Stomach (tissue), 9 donors: ENCODE results near the gene PPP5C. TPM values are rescaled to one million over a fixed set of nuclear protein-coding genes. Genes with fewer than 3 reads are reported as not detected.

Experiments
- DNase-seq, 2 donors: peaks; one replicate each; pipeline versions ENCODE4 v3.0.0 to v3.0.0-alpha.2; 2013 to 2019
- H3K27ac ChIP-seq, 5 donors: fragments of 200-600 bp in 4 of 5; sonication (generic) in 4 of 5; one replicate each; pipeline ENCODE4 v1.5.1; 2013 to 2019; ENCODE audit warnings: mild to moderate bottlenecking in 1 of 5, moderate library complexity in 1 of 5
- H3K27me3 ChIP-seq, 3 donors: fragments of 200-600 bp; sonication (generic); one replicate each; pipeline ENCODE4 v1.5.1; 2017 to 2019; ENCODE audit warnings: mixed run types in 1 of 3
- H3K36me3 ChIP-seq, 4 donors: fragments of 200-600 bp; sonication (generic); 1 replicate in 3 of 4; 2 replicates in 1 of 4; pipeline ENCODE4 v1.5.1; 2016 to 2019
- H3K4me1 ChIP-seq, 4 donors: fragments of 200-600 bp; sonication (generic); one replicate each; pipeline ENCODE4 v1.5.1; 2016 to 2019
- H3K4me3 ChIP-seq, 4 donors: fragments of 200-600 bp; sonication (generic) in 3 of 4; one replicate each; pipeline ENCODE4 v1.5.1; 2016 to 2019; ENCODE audit warnings: mild to moderate bottlenecking in 1 of 4
- H3K9me3 ChIP-seq, 4 donors: fragments of 200-600 bp; sonication (generic); one replicate each; pipeline ENCODE4 v1.5.1; 2016 to 2019
- EP300 ChIP-seq: sonication (generic); formaldehyde crosslinking; IDR thresholded peaks from one replicate; pipeline ENCODE4 v1.6.1; 2017; ENCODE audit warnings: antibody characterized with exemption
- POLR2A ChIP-seq, 4 donors: fragments of 450-650 bp; IDR thresholded peaks; one replicate each; pipeline ENCODE4 v1.6.1; 2016; ENCODE audit warnings: antibody characterized with exemption in 4 of 4, control low read depth in 2 of 4, mild to moderate bottlenecking in 1 of 4, moderate library complexity in 1 of 4
- POLR2AphosphoS5 ChIP-seq, 3 donors: sonication (generic); formaldehyde crosslinking; IDR thresholded peaks; one replicate each; pipeline ENCODE4 v1.6.1; 2016; ENCODE audit warnings: antibody characterized with exemption in 3 of 3
- WGBS, 5 donors: extraction: QIAGEN DNeasy Blood & Tissue Kit in 3 of 5; methylation state at CpG; one replicate each; pipeline versions ENCODE4 v1.1.5 to v1.1.7; 2013 to 2018; 5-methylcytosine and 5-hydroxymethylcytosine counted together
- intact Hi-C: fragments of 100-400 bp; cut with DNase I; formaldehyde crosslinking; loops from one replicate; pipeline ENCODE4 v1.15.1; 2023; ENCODE audit warnings: low total_unique reads
- polyA plus RNA-seq, 3 donors: library from polyadenylated mRNA; stranded (reverse); fragments of 200-250 nt; gene quantifications; one replicate each; pipeline ENCODE4 v1.2.3, GENCODE V29; 2013
- total RNA-seq, 5 donors: library from RNA; depleted of rRNA; stranded (reverse); fragments of >200 nt; gene quantifications; one replicate each; pipeline versions ENCODE4 v1.1.0 to v1.2.3, GENCODE V29; 2014 to 2016
- TF ChIP-seq, protein P1 (sequence below), 7 experiments: fragments of 450-650 bp in 4 of 7; fragments of 200-600 bp in 3 of 7; sonication (generic) in 3 of 7; IDR thresholded peaks; one replicate each; pipeline ENCODE4 v1.5.1; 2016 to 2019; ENCODE audit warnings: antibody characterized with exemption in 7 of 7, control low read depth in 2 of 7, mild to moderate bottlenecking in 1 of 7
- donor health status: healthy with polysubstance abuse.
- donor health status: Bipolar disorder and iron deficiency.
- donor health status: healthy.

Gene PPP5C
- total and polyA plus RNA-seq, 8 donors = 29.6 to 124 (median 63.4) TPM

DNA sequence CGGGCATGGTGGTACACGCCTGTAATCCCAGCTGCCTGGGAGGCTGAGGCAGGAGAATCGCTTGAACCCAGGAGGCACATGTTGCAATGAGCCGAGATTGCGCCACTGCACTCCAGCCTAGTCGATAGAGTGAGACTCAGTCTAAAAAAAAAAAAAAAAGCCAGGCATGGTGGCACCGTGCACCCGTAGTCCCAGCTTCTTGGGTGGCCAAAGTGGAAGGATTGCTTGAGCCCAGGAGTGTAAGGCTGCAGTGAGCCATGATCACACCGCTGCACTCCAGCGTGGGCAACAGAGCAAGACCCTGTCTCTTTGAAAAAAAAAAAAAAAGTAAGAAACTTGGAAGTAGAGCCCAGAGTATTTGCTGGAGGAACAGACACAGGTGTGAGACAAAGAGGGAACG lies 38.7 kb downstream of the PPP5C start:
- WGBS, 5 donors = 83 to 94% (median 88%) methylated on average over 11 of the region's 11 CpGs
- intact Hi-C loops = no loop called here
- no peak for DNase-seq
- TF ChIP-seq, protein P1, sequence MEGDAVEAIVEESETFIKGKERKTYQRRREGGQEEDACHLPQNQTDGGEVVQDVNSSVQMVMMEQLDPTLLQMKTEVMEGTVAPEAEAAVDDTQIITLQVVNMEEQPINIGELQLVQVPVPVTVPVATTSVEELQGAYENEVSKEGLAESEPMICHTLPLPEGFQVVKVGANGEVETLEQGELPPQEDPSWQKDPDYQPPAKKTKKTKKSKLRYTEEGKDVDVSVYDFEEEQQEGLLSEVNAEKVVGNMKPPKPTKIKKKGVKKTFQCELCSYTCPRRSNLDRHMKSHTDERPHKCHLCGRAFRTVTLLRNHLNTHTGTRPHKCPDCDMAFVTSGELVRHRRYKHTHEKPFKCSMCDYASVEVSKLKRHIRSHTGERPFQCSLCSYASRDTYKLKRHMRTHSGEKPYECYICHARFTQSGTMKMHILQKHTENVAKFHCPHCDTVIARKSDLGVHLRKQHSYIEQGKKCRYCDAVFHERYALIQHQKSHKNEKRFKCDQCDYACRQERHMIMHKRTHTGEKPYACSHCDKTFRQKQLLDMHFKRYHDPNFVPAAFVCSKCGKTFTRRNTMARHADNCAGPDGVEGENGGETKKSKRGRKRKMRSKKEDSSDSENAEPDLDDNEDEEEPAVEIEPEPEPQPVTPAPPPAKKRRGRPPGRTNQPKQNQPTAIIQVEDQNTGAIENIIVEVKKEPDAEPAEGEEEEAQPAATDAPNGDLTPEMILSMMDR (IDR thresholded peaks at IDR 0.05) = no peak
- no peak for TF ChIP-seq POLR2A (IDR thresholded peaks at IDR 0.05)
- no peak for TF ChIP-seq POLR2AphosphoS5 (IDR thresholded peaks at IDR 0.05)
- TF ChIP-seq EP300 = no peak
- H3K27ac ChIP-seq = no peak overlapping the region
- H3K4me1 ChIP-seq = no peaks in the 10 kb centered on the region
- H3K9me3 ChIP-seq = no peaks in the 10 kb centered on the region
- H3K4me3 ChIP-seq = no peak overlapping the region
- peaks cover 71 to 100% (median 98%) of the 10 kb centered on the region in 4 donors for H3K36me3 ChIP-seq
- no peaks in the 10 kb centered on the region for H3K27me3 ChIP-seq

GRCh38 chr19:46386151-46386550 lies 39.3 kb downstream of the PPP5C start:
- TF ChIP-seq POLR2A (IDR thresholded peaks at IDR 0.05) (no peak), POLR2AphosphoS5 (IDR thresholded peaks at IDR 0.05) (no peak), EP300 (no peak)
- TF ChIP-seq, protein P1 (IDR thresholded peaks at IDR 0.05) = no peak
- H3K9me3 ChIP-seq = no peaks in the 10 kb centered on the region
- DNase-seq = no peak
- intact Hi-C loops = no loop called here
- H3K27me3 ChIP-seq = no peaks in the 10 kb centered on the region
- H3K4me3 ChIP-seq = no peak overlapping the region
- H3K4me1 ChIP-seq = no peaks in the 10 kb centered on the region
- 90 to 96% (median 93%) methylated on average over 10 of the region's 10 CpGs for WGBS, 5 donors
- H3K27ac ChIP-seq = no peak overlapping the region
- peaks cover 75 to 100% (median 99%) of the 10 kb centered on the region in 4 donors for H3K36me3 ChIP-seq

DNA sequence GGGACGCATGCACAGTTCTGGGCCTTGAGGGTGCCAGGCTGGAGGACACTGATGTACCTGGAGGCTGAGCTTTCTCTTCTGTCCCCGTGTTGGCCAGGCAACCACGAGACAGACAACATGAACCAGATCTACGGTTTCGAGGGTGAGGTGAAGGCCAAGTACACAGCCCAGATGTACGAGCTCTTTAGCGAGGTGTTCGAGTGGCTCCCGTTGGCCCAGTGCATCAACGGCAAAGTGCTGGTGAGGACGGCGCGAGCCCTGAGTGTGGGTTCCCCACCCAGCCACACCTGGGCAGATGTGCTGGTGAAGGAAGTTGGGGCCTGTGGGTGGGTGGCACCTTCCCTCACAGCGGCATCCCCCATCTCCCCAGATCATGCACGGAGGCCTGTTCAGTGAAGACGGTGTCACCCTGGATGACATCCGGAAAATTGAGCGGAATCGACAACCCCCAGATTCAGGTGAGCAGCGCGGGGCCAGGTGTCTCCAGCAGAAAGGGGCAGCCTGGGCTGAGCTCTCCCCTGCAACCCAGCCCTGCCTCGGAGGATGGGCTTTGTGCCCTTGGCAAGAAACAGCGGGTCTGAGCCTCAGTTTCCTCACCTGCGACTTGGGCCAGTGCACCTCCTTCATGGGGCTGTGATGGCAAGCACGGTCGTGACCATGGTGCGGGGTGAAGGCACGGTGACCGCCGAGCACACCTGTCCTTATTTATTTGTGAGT lies 40.3 kb downstream of the PPP5C start:
- no peak overlapping the region for H3K27ac ChIP-seq
- WGBS, 5 donors = 91 to 97% (median 96%) methylated on average over 27 to 30 of the region's 30 CpGs
- TF ChIP-seq POLR2AphosphoS5 (IDR thresholded peaks at IDR 0.05) = no peak
- TF ChIP-seq, protein P1 (IDR thresholded peaks at IDR 0.05) = no peak
- no peak for TF ChIP-seq EP300
- TF ChIP-seq POLR2A (IDR thresholded peaks at IDR 0.05) = no peak
- H3K9me3 ChIP-seq = no peaks in the 10 kb centered on the region
- intact Hi-C loops = no loop called here
- H3K4me3 ChIP-seq = no peak overlapping the region
- peaks cover 77 to 100% (median 99%) of the 10 kb centered on the region in 4 donors for H3K36me3 ChIP-seq
- no peaks in the 10 kb centered on the region for H3K27me3 ChIP-seq
- H3K4me1 ChIP-seq = peaks cover 1 to 7% (median 4%) of the 10 kb centered on the region in 4 donors
- DNase-seq = no peak

GRCh38 chr19:46387713-46388130 lies 40.8 kb downstream of the PPP5C start:
- peaks cover 73 to 100% (median 97%) of the 10 kb centered on the region in 4 donors for H3K36me3 ChIP-seq
- TF ChIP-seq EP300 (no peak), POLR2AphosphoS5 (IDR thresholded peaks at IDR 0.05) (no peak), POLR2A (IDR thresholded peaks at IDR 0.05) (no peak)
- TF ChIP-seq, protein P1 (IDR thresholded peaks at IDR 0.05) = no peak
- H3K4me3 ChIP-seq = no peak overlapping the region

More at GRCh38 chr19:46387713-46388130, 40.8 kb downstream of the PPP5C start:
- Histone ChIP-seq H3K27ac (no peak overlapping the region), H3K27me3 (no peaks in the 10 kb centered on the region), H3K4me1 (peaks cover 7 to 12% (median 9%) of the 10 kb centered on the region in 4 donors), H3K9me3 (no peaks in the 10 kb centered on the region)
- WGBS, 5 donors = 92 to 98% (median 96%) methylated on average over 8 to 10 of the region's 10 CpGs
- intact Hi-C loops = no loop called here
- no peak for DNase-seq
